Placental pericyte (primary cell): ENCODE results near the gene ZP2. TPM values are rescaled to one million over a fixed set of nuclear protein-coding genes. Genes with fewer than 3 reads are reported as not detected.

ENCODE experiments used
- total RNA-seq: library from RNA; depleted of rRNA; stranded (reverse); fragments of >200 nt; gene quantifications from 2 replicates; pipeline ENCODE4 v1.2.3, GENCODE V29; 2012

ZP2 gene
- total RNA-seq = not detected in 2 replicates

GRCh38 chr16:21211486-21211885, at the start of gene ZP2:
Gene ZP2, minus strand, starts transcription at chr16:21211574. Its CDS starts 27 bp downstream, at chr16:21211547.

GRCh38 chr16:21233521-21234150, 22.3 kb upstream of the ZP2 start, which contains the start of gene ANKS4B:
Gene ANKS4B, plus strand, starts transcription at chr16:21233699. Its CDS starts 39 bp downstream, at chr16:21233738.

GRCh38 chr16:21158208-21159110, 52.9 kb downstream of the ZP2 start, which contains the start of gene LDAF1:
Gene LDAF1, plus strand, starts transcription at chr16:21158674. Its CDS starts 2,509 bp downstream, at chr16:21161183.

GRCh38 chr16:21150375-21151001, 60.9 kb downstream of the ZP2 start, which contains the start of gene DNAH3:
Gene DNAH3, minus strand, starts transcription at chr16:21150846. Its CDS starts 527 bp downstream, at chr16:21150319.

Other genes with a start within 250 kb of the ZP2 start
- gene DNAH3, start 60.7 kb downstream of the ZP2 start, total RNA-seq = under 0.01 and 0.14 TPM in 2 replicates
- gene LDAF1, start 52.9 kb downstream of the ZP2 start, total RNA-seq = 19.5 and 22.8 TPM in 2 replicates
- not detected in 2 replicates for gene ANKS4B, start 22.1 kb upstream of the ZP2 start, total RNA-seq
- gene CRYM, start 66.7 kb upstream of the ZP2 start, total RNA-seq = 0.14 TPM in 1 of 2 replicates, not detected in the other